Osteocyte (in vitro differentiated cells): ENCODE measurements around the gene ITM2C. TPM values are rescaled to one million over a fixed set of nuclear protein-coding genes. Genes with fewer than 3 reads are reported as not detected.

Experiments
- DNase-seq: peaks from one replicate; pipeline ENCODE4 v3.0.0; 2021; ENCODE audit warnings: mixed read lengths; ENCODE audit not compliant: unreplicated experiment; ENCODE audit errors: extremely low spot score
- H3K27ac Mint-ChIP-seq: one replicate; pipeline ENCODE4 v1.8.0; 2021; ENCODE audit warnings: mild to moderate bottlenecking, mixed read lengths; ENCODE audit not compliant: unreplicated experiment
- H3K27me3 Mint-ChIP-seq: one replicate; pipeline ENCODE4 v1.8.0; 2021; ENCODE audit warnings: mixed read lengths; ENCODE audit not compliant: unreplicated experiment
- H3K36me3 Mint-ChIP-seq: one replicate; pipeline ENCODE4 v1.8.0; 2021; ENCODE audit warnings: mixed read lengths; ENCODE audit not compliant: unreplicated experiment
- H3K4me1 Mint-ChIP-seq: one replicate; pipeline ENCODE4 v1.8.0; 2021; ENCODE audit warnings: mixed read lengths; ENCODE audit not compliant: unreplicated experiment
- H3K4me3 Mint-ChIP-seq: one replicate; pipeline ENCODE4 v1.8.0; 2021; ENCODE audit warnings: mild to moderate bottlenecking, moderate library complexity, mixed read lengths; ENCODE audit not compliant: unreplicated experiment
- H3K9me3 Mint-ChIP-seq: one replicate; pipeline ENCODE4 v1.8.0; 2021; ENCODE audit warnings: mixed read lengths; ENCODE audit not compliant: unreplicated experiment
- total RNA-seq: library from RNA; stranded (reverse); gene quantifications from 2 replicates; pipeline ENCODE4 v1.2.1, GENCODE V29; 2021
- TF ChIP-seq, protein P1 (sequence below): fragments of 200-600 bp; sonication (generic); IDR thresholded peaks from 2 replicates; pipeline ENCODE4 v1.5.0; 2021; ENCODE audit warnings: antibody characterized with exemption, mild to moderate bottlenecking, moderate library complexity

Gene ITM2C
- total RNA-seq, 1 donor from 2014 or later: 503 TPM

DNA sequence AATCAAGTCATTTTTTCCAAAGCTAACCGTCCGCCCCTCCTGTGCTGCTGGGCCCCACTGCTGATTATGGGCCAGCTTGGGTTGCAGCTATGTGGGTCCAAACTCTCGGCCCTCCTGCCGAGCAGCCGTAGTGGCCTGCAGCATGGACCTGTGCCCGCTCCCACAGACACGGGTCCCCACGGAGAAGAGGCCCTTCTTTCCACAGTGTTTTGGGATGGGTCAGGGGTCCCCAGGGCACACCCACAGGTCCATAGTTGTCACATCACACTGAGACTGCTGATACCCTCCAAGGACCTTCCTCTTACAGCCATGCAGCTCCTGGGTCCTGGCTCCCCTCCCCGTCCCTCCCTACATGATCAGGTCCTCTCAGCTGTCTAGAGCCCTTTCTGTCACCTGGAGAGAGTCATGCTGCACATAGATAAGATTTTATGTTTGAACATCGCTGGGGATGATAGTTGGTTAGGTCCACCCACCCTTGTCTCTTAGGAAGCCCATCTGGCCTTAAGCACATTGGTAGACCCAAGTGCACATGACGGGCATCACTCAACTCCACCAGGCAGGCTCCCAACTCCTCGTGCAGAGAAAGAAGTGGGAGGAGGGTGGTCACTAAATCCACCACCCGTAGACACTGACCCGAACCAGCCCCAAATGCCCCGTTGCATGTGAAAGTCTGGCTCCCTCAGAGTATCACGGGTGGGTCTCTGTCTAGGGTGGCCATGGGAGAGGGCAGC is 42.8 kb downstream of the ITM2C start:
- Mint-ChIP-seq H3K4me3 (no peak overlapping the region), H3K27ac (no peak overlapping the region), H3K9me3 (peaks cover 3% of the 10 kb centered on the region), H3K27me3 (peaks cover 10% of the 10 kb centered on the region), H3K36me3 (no peaks in the 10 kb centered on the region), H3K4me1 (peaks cover 8% of the 10 kb centered on the region)
- TF ChIP-seq, protein P1, sequence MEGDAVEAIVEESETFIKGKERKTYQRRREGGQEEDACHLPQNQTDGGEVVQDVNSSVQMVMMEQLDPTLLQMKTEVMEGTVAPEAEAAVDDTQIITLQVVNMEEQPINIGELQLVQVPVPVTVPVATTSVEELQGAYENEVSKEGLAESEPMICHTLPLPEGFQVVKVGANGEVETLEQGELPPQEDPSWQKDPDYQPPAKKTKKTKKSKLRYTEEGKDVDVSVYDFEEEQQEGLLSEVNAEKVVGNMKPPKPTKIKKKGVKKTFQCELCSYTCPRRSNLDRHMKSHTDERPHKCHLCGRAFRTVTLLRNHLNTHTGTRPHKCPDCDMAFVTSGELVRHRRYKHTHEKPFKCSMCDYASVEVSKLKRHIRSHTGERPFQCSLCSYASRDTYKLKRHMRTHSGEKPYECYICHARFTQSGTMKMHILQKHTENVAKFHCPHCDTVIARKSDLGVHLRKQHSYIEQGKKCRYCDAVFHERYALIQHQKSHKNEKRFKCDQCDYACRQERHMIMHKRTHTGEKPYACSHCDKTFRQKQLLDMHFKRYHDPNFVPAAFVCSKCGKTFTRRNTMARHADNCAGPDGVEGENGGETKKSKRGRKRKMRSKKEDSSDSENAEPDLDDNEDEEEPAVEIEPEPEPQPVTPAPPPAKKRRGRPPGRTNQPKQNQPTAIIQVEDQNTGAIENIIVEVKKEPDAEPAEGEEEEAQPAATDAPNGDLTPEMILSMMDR: no peak
- peak; percentile 75 for DNase-seq

DNA sequence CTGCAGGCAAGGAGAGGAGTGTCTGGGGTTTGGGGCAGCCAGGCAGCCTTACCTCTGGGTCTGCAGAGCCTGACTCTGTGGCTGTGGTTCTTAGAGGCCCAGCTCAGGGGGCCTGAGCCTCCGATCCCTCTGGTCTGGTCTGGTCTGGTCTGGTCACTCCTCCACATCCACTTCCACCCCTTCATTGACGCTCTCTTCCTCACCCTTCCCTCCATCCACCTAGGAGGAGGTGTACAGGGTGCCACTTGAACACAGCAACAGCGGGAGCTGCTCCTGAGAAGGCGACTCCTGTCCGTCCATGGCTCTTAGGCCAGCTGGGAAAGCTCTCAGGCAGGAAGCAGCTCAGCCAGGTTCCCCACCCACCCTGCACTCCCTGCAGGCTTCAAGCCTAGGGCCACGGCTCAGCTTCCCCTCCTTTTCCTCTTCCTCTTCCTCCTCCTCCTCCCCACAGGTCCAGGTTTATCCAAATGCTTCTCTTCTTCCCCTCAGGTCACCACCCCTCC is 43.4 kb downstream of the ITM2C start:
- peak; percentile 48 for DNase-seq
- no peaks in the 10 kb centered on the region for H3K36me3 Mint-ChIP-seq
- TF ChIP-seq, protein P1: no peak
- peaks cover 3% of the 10 kb centered on the region for H3K9me3 Mint-ChIP-seq
- H3K27me3 Mint-ChIP-seq: peaks cover 10% of the 10 kb centered on the region
- no peak overlapping the region for H3K4me3 Mint-ChIP-seq
- peaks cover 8% of the 10 kb centered on the region for H3K4me1 Mint-ChIP-seq
- H3K27ac Mint-ChIP-seq: peak overlapping the region; percentile 67

DNA sequence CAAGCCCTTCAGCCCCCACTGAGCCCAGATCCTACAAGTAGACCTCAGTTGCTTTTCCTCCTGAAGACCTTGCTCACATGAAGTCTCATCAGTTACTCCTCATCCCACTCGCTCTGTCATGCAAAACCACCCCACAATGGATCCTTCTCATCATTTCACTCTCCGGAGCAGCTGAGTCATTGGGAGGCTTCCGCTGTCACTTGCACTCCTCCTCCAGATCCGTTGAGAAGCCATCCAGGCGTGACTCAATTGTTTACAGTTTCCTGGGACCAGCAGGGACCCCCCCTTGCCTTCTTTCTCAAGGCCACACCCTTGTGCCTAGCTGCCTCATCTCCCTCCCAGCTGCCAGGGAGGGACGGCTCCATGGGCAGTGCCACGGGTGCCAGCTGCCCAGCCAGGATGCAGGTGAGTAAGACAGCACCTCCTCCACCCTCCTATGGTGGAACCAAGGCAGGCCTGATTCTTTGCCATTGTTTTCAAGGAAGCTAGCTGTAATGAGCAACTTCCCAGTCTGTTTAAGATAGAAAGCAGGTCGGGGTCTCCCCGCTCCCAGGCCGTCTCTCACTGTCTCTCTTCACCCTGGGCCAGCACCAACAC is 44.0 kb downstream of the ITM2C start:
- H3K9me3 Mint-ChIP-seq: peaks cover 3% of the 10 kb centered on the region
- no peaks in the 10 kb centered on the region for H3K36me3 Mint-ChIP-seq
- peaks cover 16% of the 10 kb centered on the region for H3K27me3 Mint-ChIP-seq
- TF ChIP-seq, protein P1: no peak
- peaks cover 8% of the 10 kb centered on the region for H3K4me1 Mint-ChIP-seq
- H3K4me3 Mint-ChIP-seq: no peak overlapping the region
- DNase-seq: no peak
- H3K27ac Mint-ChIP-seq: peak overlapping the region; percentile 67

DNA sequence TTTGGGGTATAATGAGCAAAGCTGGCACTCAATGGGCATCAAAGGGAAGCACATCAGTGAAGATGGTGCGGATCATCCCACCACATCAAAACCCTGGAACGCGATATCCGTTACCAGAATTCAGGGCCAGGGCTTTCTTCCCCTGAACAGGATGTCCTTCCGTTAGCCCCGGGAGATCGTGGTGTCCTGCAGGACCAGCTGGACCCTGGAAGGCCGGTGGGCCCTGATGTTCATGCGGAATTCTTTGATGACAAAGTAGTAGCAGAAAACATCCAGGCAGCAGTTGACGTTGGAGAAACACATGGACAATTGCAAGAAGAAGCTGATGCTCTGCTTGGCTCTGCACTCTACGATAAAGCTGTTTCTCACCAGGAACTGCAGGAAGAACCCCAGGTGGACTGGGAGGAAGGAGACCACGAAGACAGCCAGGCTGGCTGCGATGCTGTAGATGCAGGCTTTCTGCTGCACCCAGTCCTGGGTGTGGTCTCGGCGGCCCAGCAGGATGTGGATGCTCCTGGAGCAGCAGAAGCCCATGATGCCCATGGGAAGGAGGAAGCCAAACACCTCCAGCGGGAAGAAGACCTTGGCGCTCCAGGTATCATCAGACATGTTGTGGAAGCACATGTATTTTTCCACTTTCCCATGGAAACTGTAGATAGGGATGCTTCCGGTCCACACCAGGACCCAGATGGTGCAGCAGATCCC is 45.3 kb downstream of the ITM2C start:
- no peak overlapping the region for H3K27ac Mint-ChIP-seq
- TF ChIP-seq, protein P1: no peak
- no peak for DNase-seq
- peaks cover 3% of the 10 kb centered on the region for H3K9me3 Mint-ChIP-seq
- H3K4me1 Mint-ChIP-seq: peaks cover 8% of the 10 kb centered on the region
- H3K27me3 Mint-ChIP-seq: peaks cover 25% of the 10 kb centered on the region
- H3K36me3 Mint-ChIP-seq: no peaks in the 10 kb centered on the region
- no peak overlapping the region for H3K4me3 Mint-ChIP-seq
